HEK293 (cell line): ENCODE measurements around the gene NCK2.

ENCODE experiments used
- CTCF ChIA-PET: fragments of 350-600 bp; formaldehyde crosslinking; extraction: SDS; loops from one replicate; lab custom pipeline; 2021; ENCODE audit warnings: antibody characterized with exemption; lab: Yijun Ruan, JAX
- POLR2A ChIA-PET: fragments of 300-600 bp; formaldehyde crosslinking; extraction: SDS; loops from one replicate; lab custom pipeline; 2020; ENCODE audit warnings: antibody characterized with exemption, inconsistent platforms; lab: Yijun Ruan, JAX
- H3K27ac ChIP-seq: fragments of 200-500 bp; sonication (Bioruptor generic); 2 replicates; pipeline ENCODE4 v1.5.1; 2014; ENCODE audit warnings: low read depth, low read length, control low read depth, inconsistent platforms; ENCODE audit errors: extremely low read depth
- H3K36me3 ChIP-seq, 2 experiments: fragments of 200-500 bp in 1 of 2; sonication (Bioruptor generic) in 1 of 2; 1 replicate in 1 of 2; 2 replicates in 1 of 2; pipeline ENCODE4 v1.5.1; 2014 to 2017; ENCODE audit warnings: inconsistent platforms in 2 of 2, low read length in 2 of 2; ENCODE audit not compliant: control insufficient read depth in 2 of 2, insufficient read depth in 1 of 2
- H3K4me1 ChIP-seq: fragments of 200-500 bp; sonication (Bioruptor generic); 2 replicates; pipeline ENCODE4 v1.5.1; 2014; ENCODE audit warnings: mild to moderate bottlenecking, low read length, inconsistent platforms; ENCODE audit not compliant: control insufficient read depth, insufficient read depth
- H3K4me3 ChIP-seq: 2 replicates; pipeline ENCODE4 v1.5.1; 2011; ENCODE audit warnings: low read depth, mild to moderate bottlenecking, control low read depth, low read length, moderate library complexity
- H3K9me3 ChIP-seq: fragments of 200-500 bp; sonication (Bioruptor generic); 2 replicates; pipeline ENCODE4 v1.5.1; 2014; ENCODE audit warnings: low read depth, low read length, inconsistent platforms; ENCODE audit not compliant: control insufficient read depth, insufficient read depth
- WT1 ChIP-seq: fragments of 450-650 bp; formaldehyde crosslinking; IDR thresholded peaks from 2 replicates; pipeline ENCODE4 v1.5.1; 2016; ENCODE audit warnings: missing biosample characterization, missing genetic modification characterization
- ZBTB1 ChIP-seq: fragments of 450-650 bp; formaldehyde crosslinking; IDR thresholded peaks from 2 replicates; pipeline ENCODE4 v1.5.1; 2016; ENCODE audit warnings: missing biosample characterization, missing genetic modification characterization
- ZBTB48 ChIP-seq: fragments of 450-650 bp; formaldehyde crosslinking; IDR thresholded peaks from 2 replicates; pipeline ENCODE4 v1.5.1; 2016; ENCODE audit warnings: missing biosample characterization, missing genetic modification characterization
- ZFP37 ChIP-seq: fragments of 450-650 bp; formaldehyde crosslinking; IDR thresholded peaks from 2 replicates; pipeline ENCODE4 v1.5.1; 2016; ENCODE audit warnings: missing biosample characterization, missing genetic modification characterization
- ZNF140 ChIP-seq: fragments of 450-650 bp; formaldehyde crosslinking; IDR thresholded peaks from 2 replicates; pipeline ENCODE4 v1.5.1; 2016; ENCODE audit warnings: missing biosample characterization, missing genetic modification characterization
- ZNF174 ChIP-seq: fragments of 450-650 bp; formaldehyde crosslinking; IDR thresholded peaks from 2 replicates; pipeline ENCODE4 v1.5.0; 2017; ENCODE audit warnings: missing biosample characterization, mild to moderate bottlenecking, missing genetic modification characterization
- ZNF175 ChIP-seq: fragments of 450-650 bp; formaldehyde crosslinking; IDR thresholded peaks from 2 replicates; pipeline ENCODE4 v1.5.1; 2016; ENCODE audit warnings: missing biosample characterization, missing genetic modification characterization
- ZNF202 ChIP-seq: fragments of 450-650 bp; formaldehyde crosslinking; IDR thresholded peaks from 2 replicates; pipeline ENCODE4 v1.5.1; 2016; ENCODE audit warnings: missing biosample characterization, missing genetic modification characterization, borderline replicate concordance
- ZNF214 ChIP-seq: fragments of 450-650 bp; formaldehyde crosslinking; IDR thresholded peaks from 2 replicates; pipeline ENCODE4 v1.5.1; 2017; ENCODE audit warnings: missing biosample characterization, mild to moderate bottlenecking, missing genetic modification characterization, borderline replicate concordance
- ZNF302 ChIP-seq: fragments of 450-650 bp; formaldehyde crosslinking; IDR thresholded peaks from 2 replicates; pipeline ENCODE4 v1.5.1; 2016; ENCODE audit warnings: missing biosample characterization, missing genetic modification characterization, low read depth
- ZNF335 ChIP-seq: fragments of 450-650 bp; formaldehyde crosslinking; conservative IDR thresholded peaks from 2 replicates; pipeline ENCODE4 v1.5.1; 2016; ENCODE audit warnings: missing biosample characterization, missing genetic modification characterization
- ZNF473 ChIP-seq: fragments of 450-650 bp; formaldehyde crosslinking; IDR thresholded peaks from 2 replicates; pipeline ENCODE4 v1.5.1; 2017; ENCODE audit warnings: missing biosample characterization, missing genetic modification characterization
- ZNF501 ChIP-seq: fragments of 450-650 bp; formaldehyde crosslinking; IDR thresholded peaks from 2 replicates; pipeline ENCODE4 v1.5.1; 2016; ENCODE audit warnings: missing biosample characterization, missing genetic modification characterization
- ZNF521 ChIP-seq: fragments of 450-650 bp; formaldehyde crosslinking; IDR thresholded peaks from 2 replicates; pipeline ENCODE4 v1.5.1; 2017; ENCODE audit warnings: missing biosample characterization, mild to moderate bottlenecking, missing genetic modification characterization
- ZNF585B ChIP-seq: fragments of 450-650 bp; formaldehyde crosslinking; IDR thresholded peaks from 2 replicates; pipeline ENCODE4 v1.5.1; 2016; ENCODE audit warnings: missing biosample characterization, missing genetic modification characterization
- ZNF626 ChIP-seq: fragments of 450-650 bp; sonication (Bioruptor Pico); formaldehyde crosslinking; IDR thresholded peaks from 2 replicates; pipeline ENCODE4 v1.5.1; 2018; ENCODE audit warnings: missing biosample characterization, missing genetic modification characterization, inconsistent platforms
- ZNF785 ChIP-seq: fragments of 450-650 bp; formaldehyde crosslinking; IDR thresholded peaks from 2 replicates; pipeline ENCODE4 v1.5.1; 2016; ENCODE audit warnings: missing biosample characterization, missing genetic modification characterization
- ZNF830 ChIP-seq: fragments of 450-650 bp; IDR thresholded peaks from 2 replicates; pipeline ENCODE4 v1.5.0; 2018; ENCODE audit warnings: missing biosample characterization, missing genetic modification characterization, low read depth, mild to moderate bottlenecking, moderate library complexity
- TF ChIP-seq, protein P1 (sequence below): fragments of 450-650 bp; formaldehyde crosslinking; IDR thresholded peaks from 2 replicates; pipeline ENCODE4 v1.5.1; 2016; ENCODE audit warnings: missing biosample characterization, missing genetic modification characterization, borderline replicate concordance
- TF ChIP-seq, protein P2 (sequence below): fragments of 450-650 bp; formaldehyde crosslinking; IDR thresholded peaks from 2 replicates; pipeline ENCODE4 v1.5.1; 2016; ENCODE audit warnings: missing biosample characterization, missing genetic modification characterization
- TF ChIP-seq, protein P3 (sequence below): fragments of 450-650 bp; formaldehyde crosslinking; conservative IDR thresholded peaks from 2 replicates; pipeline ENCODE4 v1.5.1; 2016; ENCODE audit warnings: low read depth, missing biosample characterization, missing genetic modification characterization
- TF ChIP-seq, protein P4 (sequence below): fragments of 450-650 bp; formaldehyde crosslinking; IDR thresholded peaks from 2 replicates; pipeline ENCODE4 v1.5.1; 2016; ENCODE audit warnings: missing biosample characterization, missing genetic modification characterization, low read depth

Gene NCK2

DNA sequence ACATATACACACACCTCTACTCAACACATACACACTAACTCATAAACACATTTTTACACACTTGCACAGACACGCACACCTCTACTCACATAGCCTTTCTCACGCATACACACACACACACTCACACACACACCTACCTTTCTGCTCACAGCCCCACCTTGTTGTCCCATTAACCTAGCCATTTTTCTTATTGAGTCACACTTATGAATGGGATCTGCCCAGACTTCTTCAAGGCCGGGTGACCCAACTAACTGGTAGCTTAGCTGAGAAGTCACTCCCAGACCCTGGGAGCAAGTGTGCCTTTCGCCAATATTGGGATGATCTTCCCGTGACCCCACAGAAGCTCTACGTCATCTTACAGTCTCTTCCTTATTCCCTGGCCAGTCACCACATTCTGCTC, 192.2 kb downstream of the NCK2 start (continued):
- TF ChIP-seq, protein P1, sequence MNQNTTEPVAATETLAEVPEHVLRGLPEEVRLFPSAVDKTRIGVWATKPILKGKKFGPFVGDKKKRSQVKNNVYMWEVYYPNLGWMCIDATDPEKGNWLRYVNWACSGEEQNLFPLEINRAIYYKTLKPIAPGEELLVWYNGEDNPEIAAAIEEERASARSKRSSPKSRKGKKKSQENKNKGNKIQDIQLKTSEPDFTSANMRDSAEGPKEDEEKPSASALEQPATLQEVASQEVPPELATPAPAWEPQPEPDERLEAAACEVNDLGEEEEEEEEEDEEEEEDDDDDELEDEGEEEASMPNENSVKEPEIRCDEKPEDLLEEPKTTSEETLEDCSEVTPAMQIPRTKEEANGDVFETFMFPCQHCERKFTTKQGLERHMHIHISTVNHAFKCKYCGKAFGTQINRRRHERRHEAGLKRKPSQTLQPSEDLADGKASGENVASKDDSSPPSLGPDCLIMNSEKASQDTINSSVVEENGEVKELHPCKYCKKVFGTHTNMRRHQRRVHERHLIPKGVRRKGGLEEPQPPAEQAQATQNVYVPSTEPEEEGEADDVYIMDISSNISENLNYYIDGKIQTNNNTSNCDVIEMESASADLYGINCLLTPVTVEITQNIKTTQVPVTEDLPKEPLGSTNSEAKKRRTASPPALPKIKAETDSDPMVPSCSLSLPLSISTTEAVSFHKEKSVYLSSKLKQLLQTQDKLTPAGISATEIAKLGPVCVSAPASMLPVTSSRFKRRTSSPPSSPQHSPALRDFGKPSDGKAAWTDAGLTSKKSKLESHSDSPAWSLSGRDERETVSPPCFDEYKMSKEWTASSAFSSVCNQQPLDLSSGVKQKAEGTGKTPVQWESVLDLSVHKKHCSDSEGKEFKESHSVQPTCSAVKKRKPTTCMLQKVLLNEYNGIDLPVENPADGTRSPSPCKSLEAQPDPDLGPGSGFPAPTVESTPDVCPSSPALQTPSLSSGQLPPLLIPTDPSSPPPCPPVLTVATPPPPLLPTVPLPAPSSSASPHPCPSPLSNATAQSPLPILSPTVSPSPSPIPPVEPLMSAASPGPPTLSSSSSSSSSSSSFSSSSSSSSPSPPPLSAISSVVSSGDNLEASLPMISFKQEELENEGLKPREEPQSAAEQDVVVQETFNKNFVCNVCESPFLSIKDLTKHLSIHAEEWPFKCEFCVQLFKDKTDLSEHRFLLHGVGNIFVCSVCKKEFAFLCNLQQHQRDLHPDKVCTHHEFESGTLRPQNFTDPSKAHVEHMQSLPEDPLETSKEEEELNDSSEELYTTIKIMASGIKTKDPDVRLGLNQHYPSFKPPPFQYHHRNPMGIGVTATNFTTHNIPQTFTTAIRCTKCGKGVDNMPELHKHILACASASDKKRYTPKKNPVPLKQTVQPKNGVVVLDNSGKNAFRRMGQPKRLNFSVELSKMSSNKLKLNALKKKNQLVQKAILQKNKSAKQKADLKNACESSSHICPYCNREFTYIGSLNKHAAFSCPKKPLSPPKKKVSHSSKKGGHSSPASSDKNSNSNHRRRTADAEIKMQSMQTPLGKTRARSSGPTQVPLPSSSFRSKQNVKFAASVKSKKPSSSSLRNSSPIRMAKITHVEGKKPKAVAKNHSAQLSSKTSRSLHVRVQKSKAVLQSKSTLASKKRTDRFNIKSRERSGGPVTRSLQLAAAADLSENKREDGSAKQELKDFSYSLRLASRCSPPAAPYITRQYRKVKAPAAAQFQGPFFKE (tag by site-specific recombination): no peak
- no peak for TF ChIP-seq ZNF473
- TF ChIP-seq WT1: no peak
- no peak for TF ChIP-seq ZNF335
- no peak for TF ChIP-seq ZNF585B (tag by site-specific recombination)
- no peak for TF ChIP-seq ZNF830 (tag by site-specific recombination)

DNA sequence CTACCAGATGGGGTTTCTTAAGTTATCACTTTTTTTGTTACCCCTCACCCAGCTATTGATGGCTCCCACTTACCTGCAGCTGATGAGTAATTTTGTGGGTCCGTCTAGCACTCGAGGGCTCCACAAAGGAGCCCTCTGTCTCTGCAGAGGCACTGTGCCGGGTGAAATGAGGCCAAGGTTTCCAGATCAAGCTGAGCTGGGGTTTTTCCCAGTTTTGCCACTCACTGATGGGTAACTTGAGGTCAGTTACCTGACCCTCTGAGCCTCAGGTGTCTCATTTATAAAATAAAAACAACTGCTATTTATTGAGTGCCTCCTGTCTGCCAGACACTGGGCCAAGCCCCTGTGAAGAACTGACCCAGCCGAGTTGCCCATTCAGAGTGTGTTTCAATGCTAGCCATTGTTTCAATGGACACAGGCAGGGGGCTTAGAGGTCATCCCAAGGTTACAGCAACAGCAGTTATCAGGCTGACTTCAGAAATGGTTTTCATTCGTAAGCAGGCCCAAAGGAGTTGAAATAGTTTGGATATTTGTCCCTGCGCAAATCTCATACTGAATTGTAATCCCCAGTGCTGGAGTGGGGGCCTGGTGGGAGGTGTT, 192.9 kb downstream of the NCK2 start:
- no peak overlapping the region for H3K27ac ChIP-seq
- CTCF ChIA-PET: no interaction called here
- POLR2A ChIA-PET: no interaction called here
- H3K4me3 ChIP-seq: no peak overlapping the region
- no peaks in the 10 kb centered on the region for H3K4me1 ChIP-seq
- H3K36me3 ChIP-seq: no peaks in the 10 kb centered on the region
- H3K9me3 ChIP-seq: no peaks in the 10 kb centered on the region
- TF ChIP-seq, protein P2, sequence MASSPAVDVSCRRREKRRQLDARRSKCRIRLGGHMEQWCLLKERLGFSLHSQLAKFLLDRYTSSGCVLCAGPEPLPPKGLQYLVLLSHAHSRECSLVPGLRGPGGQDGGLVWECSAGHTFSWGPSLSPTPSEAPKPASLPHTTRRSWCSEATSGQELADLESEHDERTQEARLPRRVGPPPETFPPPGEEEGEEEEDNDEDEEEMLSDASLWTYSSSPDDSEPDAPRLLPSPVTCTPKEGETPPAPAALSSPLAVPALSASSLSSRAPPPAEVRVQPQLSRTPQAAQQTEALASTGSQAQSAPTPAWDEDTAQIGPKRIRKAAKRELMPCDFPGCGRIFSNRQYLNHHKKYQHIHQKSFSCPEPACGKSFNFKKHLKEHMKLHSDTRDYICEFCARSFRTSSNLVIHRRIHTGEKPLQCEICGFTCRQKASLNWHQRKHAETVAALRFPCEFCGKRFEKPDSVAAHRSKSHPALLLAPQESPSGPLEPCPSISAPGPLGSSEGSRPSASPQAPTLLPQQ: no peak
- TF ChIP-seq ZFP37 (tag by site-specific recombination): no peak
- TF ChIP-seq, protein P3, sequence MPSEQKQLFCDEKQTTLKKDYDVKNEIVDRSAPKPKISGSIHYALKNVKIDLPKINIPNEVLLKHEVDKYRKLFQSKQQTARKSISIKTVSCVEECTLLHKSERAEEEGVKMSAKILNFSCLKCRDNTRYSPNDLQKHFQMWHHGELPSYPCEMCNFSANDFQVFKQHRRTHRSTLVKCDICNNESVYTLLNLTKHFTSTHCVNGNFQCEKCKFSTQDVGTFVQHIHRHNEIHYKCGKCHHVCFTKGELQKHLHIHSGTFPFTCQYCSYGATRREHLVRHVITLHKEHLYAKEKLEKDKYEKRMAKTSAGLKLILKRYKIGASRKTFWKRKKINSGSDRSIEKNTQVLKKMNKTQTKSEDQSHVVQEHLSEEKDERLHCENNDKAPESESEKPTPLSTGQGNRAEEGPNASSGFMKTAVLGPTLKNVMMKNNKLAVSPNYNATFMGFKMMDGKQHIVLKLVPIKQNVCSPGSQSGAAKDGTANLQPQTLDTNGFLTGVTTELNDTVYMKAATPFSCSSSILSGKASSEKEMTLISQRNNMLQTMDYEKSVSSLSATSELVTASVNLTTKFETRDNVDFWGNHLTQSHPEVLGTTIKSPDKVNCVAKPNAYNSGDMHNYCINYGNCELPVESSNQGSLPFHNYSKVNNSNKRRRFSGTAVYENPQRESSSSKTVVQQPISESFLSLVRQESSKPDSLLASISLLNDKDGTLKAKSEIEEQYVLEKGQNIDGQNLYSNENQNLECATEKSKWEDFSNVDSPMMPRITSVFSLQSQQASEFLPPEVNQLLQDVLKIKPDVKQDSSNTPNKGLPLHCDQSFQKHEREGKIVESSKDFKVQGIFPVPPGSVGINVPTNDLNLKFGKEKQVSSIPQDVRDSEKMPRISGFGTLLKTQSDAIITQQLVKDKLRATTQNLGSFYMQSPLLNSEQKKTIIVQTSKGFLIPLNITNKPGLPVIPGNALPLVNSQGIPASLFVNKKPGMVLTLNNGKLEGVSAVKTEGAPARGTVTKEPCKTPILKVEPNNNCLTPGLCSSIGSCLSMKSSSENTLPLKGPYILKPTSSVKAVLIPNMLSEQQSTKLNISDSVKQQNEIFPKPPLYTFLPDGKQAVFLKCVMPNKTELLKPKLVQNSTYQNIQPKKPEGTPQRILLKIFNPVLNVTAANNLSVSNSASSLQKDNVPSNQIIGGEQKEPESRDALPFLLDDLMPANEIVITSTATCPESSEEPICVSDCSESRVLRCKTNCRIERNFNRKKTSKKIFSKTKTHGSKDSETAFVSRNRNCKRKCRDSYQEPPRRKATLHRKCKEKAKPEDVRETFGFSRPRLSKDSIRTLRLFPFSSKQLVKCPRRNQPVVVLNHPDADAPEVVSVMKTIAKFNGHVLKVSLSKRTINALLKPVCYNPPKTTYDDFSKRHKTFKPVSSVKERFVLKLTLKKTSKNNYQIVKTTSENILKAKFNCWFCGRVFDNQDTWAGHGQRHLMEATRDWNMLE (tag by site-specific recombination): no peak
- TF ChIP-seq ZNF140 (tag by site-specific recombination): no peak
- TF ChIP-seq ZNF174 (tag by site-specific recombination): no peak
- TF ChIP-seq, protein P4, sequence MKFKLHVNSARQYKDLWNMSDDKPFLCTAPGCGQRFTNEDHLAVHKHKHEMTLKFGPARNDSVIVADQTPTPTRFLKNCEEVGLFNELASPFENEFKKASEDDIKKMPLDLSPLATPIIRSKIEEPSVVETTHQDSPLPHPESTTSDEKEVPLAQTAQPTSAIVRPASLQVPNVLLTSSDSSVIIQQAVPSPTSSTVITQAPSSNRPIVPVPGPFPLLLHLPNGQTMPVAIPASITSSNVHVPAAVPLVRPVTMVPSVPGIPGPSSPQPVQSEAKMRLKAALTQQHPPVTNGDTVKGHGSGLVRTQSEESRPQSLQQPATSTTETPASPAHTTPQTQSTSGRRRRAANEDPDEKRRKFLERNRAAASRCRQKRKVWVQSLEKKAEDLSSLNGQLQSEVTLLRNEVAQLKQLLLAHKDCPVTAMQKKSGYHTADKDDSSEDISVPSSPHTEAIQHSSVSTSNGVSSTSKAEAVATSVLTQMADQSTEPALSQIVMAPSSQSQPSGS: no peak
- no peak for TF ChIP-seq ZNF202
- no peak for TF ChIP-seq ZBTB48 (tag by site-specific recombination)
- no peak for TF ChIP-seq ZNF521 (tag by site-specific recombination)
- TF ChIP-seq ZNF175 (tag by site-specific recombination): no peak
- TF ChIP-seq ZNF302 (tag by site-specific recombination): no peak
- TF ChIP-seq ZNF335: no peak
- TF ChIP-seq ZNF214 (tag by site-specific recombination): no peak
- TF ChIP-seq ZBTB1 (tag by site-specific recombination): no peak
- TF ChIP-seq ZNF626 (tag by site-specific recombination): no peak
- TF ChIP-seq ZNF501: no peak
- TF ChIP-seq ZNF785 (tag by site-specific recombination): no peak
